ENCODE measurements around the gene GLTP. TPM values are rescaled to one million over a fixed set of nuclear protein-coding genes. Genes with fewer than 3 reads are reported as not detected.
"Not testable (repeated sequence)": the region's sequence is repeated elsewhere in the genome, so short reads cannot be mapped to it uniquely, and the experiment has no call there.

The GLTP gene
- total RNA-seq, 1 experiment from 2014 or later = 78.2 TPM

GRCh38 chr12:109893261-109893995 lies 13.1 kb upstream of the GLTP start:
- BruUV-seq (replicated peaks) = no TSS peak

GRCh38 chr12:109892748-109893147 lies 12.4 kb upstream of the GLTP start:
- no peak overlapping the region for H2AFZ ChIP-seq (ENCODE audit: low read length)
- no TSS peak for BruUV-seq (replicated peaks)
- no peaks in the 10 kb centered on the region for H3K9me2 ChIP-seq (replicated peaks; ENCODE audit: low read length)
- no peaks in the 10 kb centered on the region for H3K79me2 ChIP-seq (ENCODE audit: low read length)
- H3K9ac ChIP-seq (ENCODE audit: low read length) = no peak overlapping the region
- CTCF ChIA-PET = no interaction called here
- no peak for ATAC-seq
- H3K4me2 ChIP-seq (ENCODE audit: low read length) = no peak overlapping the region
- no peaks in the 10 kb centered on the region for H4K20me1 ChIP-seq (ENCODE audit: low read length)
- no peaks in the 10 kb centered on the region for H3F3A ChIP-seq (ENCODE audit: low read length, unreplicated experiment)
- no peak overlapping the region for H3K27ac ChIP-seq (ENCODE audit: low read length)
- peaks cover 11% of the 10 kb centered on the region for H3K4me1 ChIP-seq (ENCODE audit: insufficient read depth, low read length)
- H3K27me3 ChIP-seq (ENCODE audit: low read length) = no peaks in the 10 kb centered on the region
- intact Hi-C loops (cut with micrococcal nuclease) = no loop called here
- DNase-seq = no peak
- POLR2A ChIA-PET (ENCODE audit: unreplicated experiment) = no interaction called here
- H3K4me3 ChIP-seq (ENCODE audit: low read length) = no peak overlapping the region
- no peak for TF ChIP-seq CTCF (conservative IDR thresholded peaks at IDR 0.05; ENCODE audit: low read depth, low read length)
- no peak for TF ChIP-seq EZH2 (IDR thresholded peaks at IDR 0.05; ENCODE audit: low read length, unreplicated experiment)
- no peak for TF ChIP-seq EZH2phosphoT487 (IDR thresholded peaks at IDR 0.05; ENCODE audit: borderline replicate concordance, low read length)
- H3K36me3 ChIP-seq (ENCODE audit: low read depth, low read length) = no peaks in the 10 kb centered on the region
- no peaks in the 10 kb centered on the region for H3K9me3 ChIP-seq (ENCODE audit: low read length)

More at GRCh38 chr12:109893261-109893995, 13.1 kb upstream of the GLTP start:
- no peak for DNase-seq
- H4K20me1 ChIP-seq (ENCODE audit: low read length) = no peaks in the 10 kb centered on the region
- H3K4me3 ChIP-seq (ENCODE audit: low read length) = no peak overlapping the region
- H3K27me3 ChIP-seq (ENCODE audit: low read length) = no peaks in the 10 kb centered on the region
- no peak for TF ChIP-seq CTCF (conservative IDR thresholded peaks at IDR 0.05; ENCODE audit: low read depth, low read length)
- TF ChIP-seq EZH2 (IDR thresholded peaks at IDR 0.05; ENCODE audit: low read length, unreplicated experiment) = no peak
- no peak for TF ChIP-seq EZH2phosphoT487 (IDR thresholded peaks at IDR 0.05; ENCODE audit: borderline replicate concordance, low read length)
- no peak overlapping the region for H2AFZ ChIP-seq (ENCODE audit: low read length)
- ATAC-seq = no peak
- H3K9ac ChIP-seq (ENCODE audit: low read length) = no peak overlapping the region
- ChIA-PET CTCF (no interaction called here), POLR2A (ENCODE audit: unreplicated experiment) (no interaction called here)
- H3K79me2 ChIP-seq (ENCODE audit: low read length) = no peaks in the 10 kb centered on the region
- no peaks in the 10 kb centered on the region for H3K36me3 ChIP-seq (ENCODE audit: low read depth, low read length)
- H3K27ac ChIP-seq (ENCODE audit: low read length) = no peak overlapping the region
- H3K9me3 ChIP-seq (ENCODE audit: low read length) = no peaks in the 10 kb centered on the region
- peaks cover 5% of the 10 kb centered on the region for H3K4me1 ChIP-seq (ENCODE audit: insufficient read depth, low read length)
- no peak overlapping the region for H3K4me2 ChIP-seq (ENCODE audit: low read length)
- no peaks in the 10 kb centered on the region for H3F3A ChIP-seq (ENCODE audit: low read length, unreplicated experiment)
- intact Hi-C loops (cut with micrococcal nuclease) = no loop called here
- H3K9me2 ChIP-seq (replicated peaks; ENCODE audit: low read length) = no peaks in the 10 kb centered on the region

GRCh38 chr12:109892165-109892715 lies 11.9 kb upstream of the GLTP start:
- POLR2A ChIA-PET (ENCODE audit: unreplicated experiment) = no interaction called here
- no peak overlapping the region for H3K4me2 ChIP-seq (ENCODE audit: low read length)
- peaks cover 16% of the 10 kb centered on the region for H3K4me1 ChIP-seq (ENCODE audit: insufficient read depth, low read length)
- no peaks in the 10 kb centered on the region for H3K36me3 ChIP-seq (ENCODE audit: low read depth, low read length)
- ATAC-seq (no peak), DNase-seq (no peak)
- no peak overlapping the region for H3K9ac ChIP-seq (ENCODE audit: low read length)
- intact Hi-C loops (cut with micrococcal nuclease) = no loop called here
- H3F3A ChIP-seq (ENCODE audit: low read length, unreplicated experiment) = no peaks in the 10 kb centered on the region
- no peaks in the 10 kb centered on the region for H3K27me3 ChIP-seq (ENCODE audit: low read length)
- H3K9me3 ChIP-seq (ENCODE audit: low read length) = no peaks in the 10 kb centered on the region
- TF ChIP-seq EZH2 (IDR thresholded peaks at IDR 0.05; ENCODE audit: low read length, unreplicated experiment) = no peak
- no peak for TF ChIP-seq EZH2phosphoT487 (IDR thresholded peaks at IDR 0.05; ENCODE audit: borderline replicate concordance, low read length)
- TF ChIP-seq CTCF (conservative IDR thresholded peaks at IDR 0.05; ENCODE audit: low read depth, low read length) = no peak
- no peak overlapping the region for H2AFZ ChIP-seq (ENCODE audit: low read length)
- no peaks in the 10 kb centered on the region for H3K79me2 ChIP-seq (ENCODE audit: low read length)
- CTCF ChIA-PET = no interaction called here
- no peaks in the 10 kb centered on the region for H4K20me1 ChIP-seq (ENCODE audit: low read length)
- BruUV-seq (replicated peaks) = no TSS peak
- H3K4me3 ChIP-seq (ENCODE audit: low read length) = no peak overlapping the region
- H3K9me2 ChIP-seq (replicated peaks; ENCODE audit: low read length) = no peaks in the 10 kb centered on the region
- H3K27ac ChIP-seq (ENCODE audit: low read length) = no peak overlapping the region

- H3K27ac ChIP-seq (ENCODE audit: low read length); intact Hi-C loops (cut with micrococcal nuclease); CTCF ChIA-PET; DNase-seq; H3K9me2 ChIP-seq (replicated peaks; ENCODE audit: low read length); H2AFZ ChIP-seq (ENCODE audit: low read length); H3K9me3 ChIP-seq (ENCODE audit: low read length); H3K27me3 ChIP-seq (ENCODE audit: low read length); H3K4me3 ChIP-seq (ENCODE audit: low read length); H3K9ac ChIP-seq (ENCODE audit: low read length); H4K20me1 ChIP-seq (ENCODE audit: low read length); H3K4me2 ChIP-seq (ENCODE audit: low read length); H3F3A ChIP-seq (ENCODE audit: low read length, unreplicated experiment); H3K36me3 ChIP-seq (ENCODE audit: low read depth, low read length); H3K79me2 ChIP-seq (ENCODE audit: low read length); POLR2A ChIA-PET (ENCODE audit: unreplicated experiment); ATAC-seq; BruUV-seq (replicated peaks): not testable (repeated sequence)
- H3K4me1 ChIP-seq (ENCODE audit: insufficient read depth, low read length) = peaks cover 16% of the 10 kb centered on the region
Observed at GRCh38 chr12:109891731-109892130, 11.4 kb upstream of the GLTP start.

All from PC-3 (cell line).